ENCODE data around the gene TRIM71.
"Not testable (repeated sequence)": the region's sequence is repeated elsewhere in the genome, so short reads cannot be mapped to it uniquely, and the experiment has no call there.

GRCh38 chr3:32939531-32940284, 121.9 kb downstream of the TRIM71 start:
- TF ChIP-seq CTCF, POLR2A (IDR thresholded peaks at IDR 0.05): not testable (repeated sequence)
